ENCODE results near the gene GAREM1.

Gene GAREM1

DNA sequence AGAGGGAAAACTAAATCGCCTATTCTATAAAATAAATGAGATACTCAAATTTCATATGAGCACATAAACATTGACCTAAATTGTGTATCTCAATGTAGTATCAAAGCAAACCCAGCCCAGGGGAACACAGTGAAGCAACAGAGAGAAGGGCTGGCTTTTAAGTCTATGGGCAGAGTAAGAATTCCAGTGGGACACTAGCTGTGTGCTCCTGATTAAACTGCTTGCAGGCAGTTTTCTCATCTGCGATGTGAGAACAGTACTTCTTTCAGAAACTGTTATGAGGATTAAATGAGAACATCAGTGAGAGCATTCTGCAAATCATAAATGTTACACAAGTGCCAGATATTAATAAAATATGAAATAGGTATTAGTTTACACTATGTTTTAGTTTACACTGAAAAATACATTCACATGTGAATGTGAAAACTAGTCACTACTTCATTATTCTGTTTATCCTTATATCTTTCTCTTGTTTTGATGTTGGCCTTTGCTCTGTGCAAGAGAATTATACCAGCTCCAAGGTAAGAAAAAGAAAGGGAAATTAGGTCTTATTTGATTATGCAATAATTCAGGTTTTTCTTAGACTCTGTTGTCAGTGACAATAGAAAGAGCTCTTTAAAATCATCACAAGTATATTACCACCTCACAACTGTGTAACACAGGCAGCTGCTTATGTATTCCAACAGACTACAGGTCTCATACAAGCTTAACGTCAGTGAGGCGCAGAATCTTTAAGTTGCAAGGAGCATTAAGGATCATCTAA is 47.5 kb downstream of the GAREM1 start:
- no peak for DNase-seq

DNA sequence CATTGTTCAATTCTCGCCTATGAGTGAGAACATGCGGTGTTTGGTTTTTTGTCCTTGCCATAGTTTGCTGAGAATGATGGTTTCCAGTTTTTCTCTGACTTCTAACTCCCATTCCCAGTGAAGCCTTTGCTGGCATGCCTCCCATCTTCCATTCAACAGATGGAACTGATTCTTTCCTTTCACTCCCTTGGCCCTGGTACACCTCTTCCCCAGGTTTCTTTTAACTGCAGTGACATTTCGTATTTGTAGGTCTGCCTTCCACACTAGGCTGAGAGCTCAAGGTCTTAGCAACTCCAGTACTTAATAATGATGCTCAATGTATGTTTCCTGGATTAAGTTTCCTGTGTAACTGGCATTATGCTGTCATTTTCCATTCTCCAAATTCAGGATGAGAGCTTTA is 48.5 kb downstream of the GAREM1 start:
- no peak for DNase-seq

DNA sequence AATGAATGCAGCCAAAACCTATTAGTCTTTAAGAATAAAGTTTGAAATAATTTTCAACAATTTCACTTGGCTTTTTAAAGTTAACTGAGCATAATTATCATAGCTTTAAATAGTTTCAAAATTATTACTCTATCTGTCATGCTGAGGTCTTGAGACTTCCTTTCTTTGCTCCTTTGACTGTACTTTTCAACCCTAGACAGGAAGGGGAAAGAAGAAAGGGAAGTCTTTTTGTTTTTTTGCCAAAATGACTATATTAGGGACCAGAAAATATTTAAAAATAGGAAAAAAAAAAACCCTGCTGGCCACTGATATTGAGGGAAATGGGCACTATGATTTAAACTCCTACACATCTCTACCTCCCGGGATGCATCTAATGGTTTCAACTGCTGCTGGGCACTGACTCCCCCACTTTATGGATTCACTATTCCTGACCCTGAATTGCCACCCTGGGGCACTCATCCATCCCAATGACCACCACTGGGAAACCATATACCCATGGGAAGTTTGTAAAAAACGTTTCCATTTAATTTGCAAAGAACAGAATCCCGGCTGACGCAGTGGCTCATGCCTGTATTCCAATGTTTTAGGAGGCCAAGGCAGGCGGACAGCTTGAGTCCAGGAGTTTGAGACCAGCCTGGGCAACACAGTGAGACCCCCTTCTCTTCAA is 50.5 kb downstream of the GAREM1 start:
- DNase-seq, result no peak

DNA sequence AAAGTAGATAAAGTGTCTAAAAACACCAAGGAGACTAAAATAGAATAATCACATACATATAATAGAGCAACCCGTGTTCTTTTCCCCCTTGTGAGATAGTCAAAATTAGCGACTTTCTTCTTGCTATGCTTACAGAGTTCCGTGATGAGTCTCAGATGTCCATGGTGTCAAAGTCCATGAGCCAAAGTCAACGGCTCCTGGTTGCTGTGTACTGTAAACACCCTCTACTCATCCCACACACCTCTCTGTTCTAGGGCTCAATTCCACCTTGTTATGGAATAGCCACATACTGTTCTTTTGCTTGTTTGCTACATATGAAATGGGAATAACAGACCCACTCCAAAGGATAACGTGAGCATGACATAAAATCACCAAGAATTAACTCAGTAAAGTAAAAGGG is 52.5 kb downstream of the GAREM1 start:
- DNase-seq, result no peak

DNA sequence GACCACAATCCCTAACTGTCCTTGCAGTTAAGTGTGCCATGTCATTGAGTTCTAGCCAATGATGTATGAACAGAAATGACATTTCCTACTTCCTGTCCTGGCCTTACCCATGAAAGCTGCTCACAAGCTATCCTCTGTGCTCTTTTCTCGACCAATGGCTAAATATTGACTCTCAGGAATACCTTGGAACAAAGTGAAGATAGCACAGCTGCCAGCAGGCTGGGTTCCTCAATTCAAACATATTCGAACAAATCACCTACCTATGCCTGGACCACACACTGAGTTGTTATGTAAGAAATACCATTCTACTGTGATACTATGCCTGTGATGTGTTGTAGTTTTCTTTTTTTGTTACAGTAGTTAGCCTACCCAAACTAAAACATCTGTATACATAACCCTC is 65.1 kb downstream of the GAREM1 start:
- no peak for DNase-seq

DNA sequence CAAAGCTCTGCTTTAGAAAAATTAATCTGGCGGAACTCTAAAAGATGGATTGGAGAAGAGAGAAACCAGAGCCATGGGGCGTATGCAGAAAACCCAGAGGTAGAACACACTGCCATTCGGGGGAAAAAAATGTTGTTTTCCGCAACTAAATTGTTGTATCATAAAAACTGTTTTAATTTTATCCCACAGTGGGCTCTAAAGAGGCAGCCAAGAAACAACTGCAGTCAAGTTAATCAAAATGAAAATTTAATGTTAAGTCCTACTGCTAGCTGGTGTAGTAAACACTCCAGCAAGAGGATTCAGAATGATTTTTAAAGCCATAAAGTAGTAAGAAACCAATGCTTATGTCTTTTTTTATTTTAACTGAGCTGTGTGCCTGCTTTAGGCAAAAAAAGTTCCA is 69.1 kb downstream of the GAREM1 start:
- no peak for DNase-seq

DNA sequence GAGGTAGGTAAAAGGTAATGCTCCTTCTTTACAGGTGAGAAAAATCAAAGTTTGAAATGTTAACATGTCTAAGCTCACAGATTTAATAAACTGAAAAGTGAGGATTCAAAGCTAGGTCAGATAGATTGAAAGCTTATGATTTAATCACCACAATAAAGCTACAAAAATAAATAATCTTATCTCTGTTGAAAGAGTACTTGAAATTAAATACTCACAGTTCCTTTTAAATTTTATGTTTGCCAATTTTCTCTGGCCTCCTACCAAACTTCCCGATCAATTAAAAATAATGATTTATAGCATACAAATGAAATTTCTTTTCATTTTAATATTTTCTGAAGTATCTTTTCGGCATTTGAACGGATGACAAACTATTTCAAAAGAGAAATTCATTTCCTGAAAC is 77.3 kb downstream of the GAREM1 start:
- no peak for DNase-seq

DNA sequence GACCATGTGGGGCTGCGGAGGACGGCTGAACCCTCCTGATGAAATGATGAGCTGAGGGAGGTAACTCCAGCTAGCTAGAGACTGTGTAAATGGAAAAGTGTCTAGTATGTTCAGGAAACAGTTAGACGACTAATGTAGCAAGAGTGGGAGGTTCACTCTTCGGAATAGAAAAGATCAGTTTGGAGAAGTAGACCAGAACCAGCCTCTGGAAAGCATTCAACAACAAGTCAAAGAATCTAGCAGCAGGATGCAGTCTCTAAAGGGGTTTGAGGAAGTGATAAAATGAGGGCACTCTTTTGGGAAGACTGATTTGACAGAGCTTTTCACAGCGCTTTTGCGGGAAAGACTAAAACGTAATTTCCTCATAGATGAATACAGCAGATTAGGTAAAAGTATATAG is 79.6 kb downstream of the GAREM1 start:
- DNase-seq, result no peak

DNA sequence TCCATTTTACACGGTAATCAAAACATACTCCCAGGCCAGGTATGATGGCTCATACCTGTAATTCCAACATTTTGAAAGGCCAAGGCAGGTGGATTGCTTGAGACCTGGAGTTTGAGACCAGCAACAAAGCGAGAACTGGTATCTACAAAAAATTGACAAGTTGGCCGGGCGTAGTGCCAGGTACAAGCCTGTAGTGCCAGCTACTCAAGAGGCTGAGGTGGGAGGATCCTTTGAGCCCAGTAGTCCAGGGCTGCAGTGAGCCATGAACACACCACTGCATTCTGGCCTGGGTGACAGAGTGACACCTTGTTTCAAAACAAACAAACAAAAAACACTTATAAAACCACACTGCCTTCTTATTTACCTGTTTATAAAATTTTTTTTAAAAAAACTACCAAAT is 80.8 kb downstream of the GAREM1 start:
- no peak for DNase-seq

DNA sequence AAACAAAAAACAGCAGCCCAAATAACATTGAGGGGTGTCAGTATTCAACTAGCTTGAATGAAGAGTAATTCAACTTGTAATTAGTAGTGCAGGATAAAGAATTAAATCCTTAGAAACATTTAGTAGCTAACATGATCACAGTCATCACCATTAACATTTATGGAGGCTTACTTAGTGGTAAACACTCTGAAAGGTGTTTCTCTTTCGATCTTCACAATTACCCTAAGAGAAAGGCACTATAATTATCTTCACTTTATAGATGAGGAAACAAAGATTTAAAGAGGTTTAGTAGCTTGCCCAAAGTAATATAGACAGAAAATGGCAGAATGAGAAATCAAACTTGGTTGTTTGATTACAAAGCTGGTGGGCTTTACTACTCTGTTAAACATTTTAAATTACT is 81.5 kb downstream of the GAREM1 start:
- no peak for DNase-seq

DNA sequence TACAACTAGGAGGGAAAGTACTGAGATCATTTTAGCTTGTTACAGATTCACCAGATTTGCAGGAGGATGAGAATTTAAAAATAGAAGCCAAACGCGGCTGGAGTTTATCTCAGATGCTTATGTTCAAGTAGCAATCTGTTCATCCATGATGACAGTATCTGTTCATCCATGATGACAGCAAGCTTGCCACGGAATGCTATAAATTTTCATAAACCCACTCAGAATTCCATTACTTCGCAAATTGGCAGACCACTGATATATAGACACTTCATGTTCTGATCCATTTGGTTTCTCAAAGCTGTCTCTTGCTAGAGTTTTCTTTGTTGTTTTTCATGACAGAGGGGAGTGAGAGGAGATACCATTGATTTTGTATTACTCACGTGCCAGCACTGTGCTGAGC is 84.2 kb downstream of the GAREM1 start:
- DNase-seq, result no peak

DNA sequence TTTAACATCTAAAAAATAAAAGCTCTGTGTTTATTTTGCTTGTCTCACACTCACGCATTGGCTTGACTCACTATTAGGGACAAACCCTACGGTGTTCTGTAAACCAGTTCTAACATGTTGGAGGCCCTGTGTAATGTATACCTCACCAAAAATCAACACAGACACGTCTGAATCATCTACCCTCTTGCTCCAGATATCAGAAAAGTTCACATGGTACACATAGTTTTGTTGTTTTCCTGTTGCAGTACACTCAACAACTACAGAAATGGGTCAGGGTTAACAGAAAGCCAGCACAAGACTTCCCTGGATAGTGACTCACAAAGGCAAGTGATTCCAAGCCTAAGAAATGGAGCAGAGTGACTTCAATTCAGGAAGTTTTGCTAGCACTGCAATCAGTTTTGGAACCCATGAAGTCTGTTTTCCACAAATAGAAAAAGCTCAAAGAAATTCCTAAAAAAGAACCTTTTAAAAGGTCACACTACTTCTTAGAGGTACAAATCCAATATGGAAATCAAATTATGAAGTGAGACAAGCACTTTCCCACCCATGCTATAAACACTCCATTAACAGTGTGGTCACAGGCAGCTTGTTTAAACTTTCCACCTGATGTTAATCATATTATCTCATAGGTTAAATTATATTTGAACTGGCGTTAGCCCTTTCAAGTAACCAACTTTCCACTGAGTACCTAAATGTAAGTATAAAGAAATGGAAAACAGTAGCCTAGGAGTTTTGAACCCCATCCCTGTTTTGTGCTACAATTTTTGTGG is 87.4 kb downstream of the GAREM1 start:
- no peak for DNase-seq

DNA sequence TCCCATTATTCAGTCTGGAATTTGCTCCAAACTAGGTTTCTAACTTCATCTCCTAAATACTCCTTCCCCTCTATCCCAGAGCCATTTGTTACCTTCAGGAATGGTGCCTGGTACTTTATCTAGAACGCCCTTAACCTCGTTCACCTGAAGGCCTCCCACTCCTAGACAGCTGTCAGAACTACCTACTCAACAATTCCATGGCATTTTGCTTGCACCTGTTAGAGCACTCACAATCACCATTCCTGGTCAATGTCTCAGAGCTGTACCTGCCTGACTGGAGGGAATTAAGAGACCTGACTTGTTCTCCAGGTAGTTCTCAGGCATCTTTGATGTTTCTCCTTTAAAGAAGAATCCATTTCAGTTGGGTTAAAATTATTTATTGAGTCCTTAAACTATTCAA is 88.9 kb downstream of the GAREM1 start:
- DNase-seq, result no peak

DNA sequence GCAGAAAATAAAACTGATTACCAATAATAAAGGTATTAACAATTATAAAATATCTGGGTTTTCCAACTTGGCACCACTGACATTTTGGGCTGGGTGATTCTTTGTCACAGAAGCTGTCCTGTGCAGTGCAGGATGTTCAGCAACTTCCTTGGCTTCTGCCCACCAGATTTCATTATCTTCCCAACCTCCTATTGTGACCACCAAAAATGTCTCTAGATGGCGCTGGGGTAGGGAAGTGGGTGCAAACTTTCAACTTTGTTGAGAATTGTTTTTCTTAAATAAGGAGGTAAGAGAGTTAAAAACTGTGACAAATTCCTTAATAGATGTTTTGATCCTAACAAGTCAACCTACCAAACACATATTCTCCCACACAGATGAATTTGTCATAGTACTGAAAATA is 90.1 kb downstream of the GAREM1 start:
- DNase-seq, result no peak

DNA sequence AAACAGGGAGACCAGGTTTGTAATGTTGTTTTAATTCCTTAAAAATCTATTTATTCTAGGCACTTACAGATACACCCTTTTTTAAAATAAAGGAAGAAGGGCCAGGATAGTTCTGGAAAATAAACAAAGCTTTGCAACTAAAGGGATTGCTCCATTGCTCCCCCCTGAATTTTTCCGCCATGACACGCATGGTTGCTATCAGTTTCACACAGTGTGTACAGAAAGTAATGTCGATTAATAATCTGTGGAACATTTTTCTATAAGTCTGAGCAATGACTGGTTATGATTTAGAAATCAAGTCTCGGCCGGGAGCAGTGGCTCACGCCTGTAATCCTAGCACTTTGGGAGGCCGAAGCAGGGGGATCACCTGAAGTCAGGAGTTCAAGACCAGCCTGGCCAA is 90.8 kb downstream of the GAREM1 start:
- no peak for DNase-seq

DNA sequence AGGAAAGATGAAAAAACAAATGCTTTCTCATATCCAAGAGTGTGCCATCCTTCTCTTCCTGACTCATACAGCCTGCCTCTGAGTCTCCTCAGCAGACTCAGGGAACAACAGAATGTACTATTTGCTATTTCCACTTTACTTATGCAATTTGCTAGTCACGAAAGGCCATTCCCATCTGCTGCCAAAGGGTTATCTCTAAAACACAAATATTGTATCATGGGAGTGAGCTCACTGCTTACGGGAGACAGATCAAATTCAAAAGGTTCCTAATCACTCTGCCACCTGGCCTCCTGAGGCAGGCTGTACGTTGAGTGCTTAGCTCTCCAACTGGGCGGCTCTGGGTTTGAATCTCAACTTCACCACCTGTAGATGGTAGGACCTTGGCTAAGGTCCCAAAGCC is 92.0 kb downstream of the GAREM1 start:
- DNase-seq, result no peak

DNA sequence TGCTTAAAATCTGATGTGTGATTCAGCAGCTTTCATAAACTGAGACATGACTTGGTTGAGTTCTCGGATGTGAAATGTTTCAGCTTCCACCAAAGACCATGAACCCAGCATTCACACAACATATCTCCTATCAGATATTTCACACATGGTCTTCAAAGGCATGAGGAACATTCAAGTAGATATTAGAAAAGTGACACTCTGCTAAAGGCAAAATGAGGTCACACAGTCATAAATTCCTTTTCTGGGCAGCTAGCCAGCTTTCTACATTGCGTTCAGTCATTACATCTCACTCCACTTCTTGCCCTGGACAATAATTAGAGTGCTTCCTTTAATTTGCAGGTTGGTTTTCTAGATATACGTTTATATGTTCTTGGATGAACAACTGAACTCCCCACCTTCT is 96.7 kb downstream of the GAREM1 start:
- no peak for DNase-seq

DNA sequence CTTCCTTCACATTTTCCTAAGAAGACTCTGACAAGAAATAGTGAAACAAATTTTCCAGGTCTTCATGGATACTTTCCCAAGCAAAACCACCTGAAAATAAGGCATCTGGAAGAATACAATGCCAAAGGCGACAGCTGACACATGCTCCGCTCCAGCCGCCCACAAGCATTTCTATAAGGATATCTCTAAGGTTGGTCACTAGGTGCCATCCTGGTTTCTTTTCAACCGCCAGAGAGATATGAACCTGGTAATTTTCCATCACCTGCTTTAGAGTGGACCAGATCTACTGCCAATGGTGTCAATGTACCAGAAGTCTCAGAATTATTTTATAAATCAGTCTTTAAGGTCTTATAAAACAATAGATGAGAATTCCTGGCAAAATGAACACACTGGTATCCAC is 97.2 kb downstream of the GAREM1 start:
- no peak for DNase-seq

DNA sequence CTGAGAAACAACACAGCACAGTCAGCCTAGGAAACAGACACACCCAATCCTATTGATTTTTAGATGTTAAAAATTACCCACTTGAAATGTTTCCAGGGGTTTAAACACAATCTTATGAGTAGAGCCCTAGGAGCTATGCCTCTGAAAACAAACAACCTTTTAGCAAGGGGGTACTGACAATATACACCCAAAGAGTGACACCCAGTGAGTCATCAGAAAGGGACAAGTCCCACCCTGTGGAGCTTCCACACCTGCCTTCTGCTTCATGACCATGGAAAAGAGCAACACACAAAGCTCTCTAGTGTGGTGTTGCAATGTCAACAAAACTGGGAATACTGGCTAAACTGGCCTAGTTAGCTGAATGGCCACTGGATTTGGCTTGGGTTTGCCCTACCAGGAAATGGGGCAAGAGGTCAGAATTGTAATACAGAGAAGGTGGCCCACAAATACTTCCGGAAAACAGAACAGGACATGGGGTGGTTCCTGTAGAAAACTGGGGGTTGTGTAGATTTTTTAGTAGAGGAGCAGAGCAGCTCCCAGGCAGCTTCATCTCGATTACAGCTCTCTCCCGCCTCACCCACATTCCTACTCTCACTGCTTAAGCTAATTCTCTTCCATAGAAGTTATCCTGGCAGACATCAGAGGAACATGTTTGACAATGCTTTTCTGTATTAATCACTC is 98.2 kb downstream of the GAREM1 start:
- no peak for DNase-seq

DNA sequence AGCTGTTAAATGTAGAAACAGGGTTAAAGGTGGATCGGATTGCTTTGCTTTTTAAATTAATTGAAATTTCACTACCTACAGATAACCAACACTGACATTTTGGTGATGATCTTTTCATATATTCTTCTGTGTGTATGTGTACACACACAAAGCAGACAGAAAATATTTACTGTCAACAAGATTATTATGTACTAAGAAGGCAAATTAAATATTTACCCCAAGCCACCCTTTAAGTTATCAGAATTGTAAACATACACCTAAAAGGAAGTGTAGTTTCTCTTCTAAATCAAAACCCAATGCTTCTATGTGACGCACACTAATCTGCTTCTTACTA is 98.7 kb downstream of the GAREM1 start:
- DNase-seq, result no peak

DNA sequence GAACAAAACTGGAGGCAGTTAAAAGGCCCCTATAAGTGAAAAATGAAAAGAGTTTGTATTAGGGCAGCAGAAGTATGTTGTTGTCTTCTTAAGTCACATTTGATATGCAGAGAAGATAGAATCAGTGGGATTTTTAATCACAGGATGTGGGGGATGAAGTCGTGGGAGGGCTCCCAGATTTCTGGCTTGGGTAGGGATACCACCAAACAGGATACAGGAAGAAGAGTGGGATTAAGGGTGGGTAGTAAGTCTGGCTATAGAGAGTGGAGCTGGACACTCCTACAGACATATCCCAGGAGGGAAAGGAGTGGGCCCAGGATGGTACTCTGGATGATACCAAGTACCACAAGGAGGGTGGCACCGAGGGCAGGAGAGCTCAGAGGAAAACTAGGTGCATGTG is 99.3 kb downstream of the GAREM1 start:
- no peak for DNase-seq

DNA sequence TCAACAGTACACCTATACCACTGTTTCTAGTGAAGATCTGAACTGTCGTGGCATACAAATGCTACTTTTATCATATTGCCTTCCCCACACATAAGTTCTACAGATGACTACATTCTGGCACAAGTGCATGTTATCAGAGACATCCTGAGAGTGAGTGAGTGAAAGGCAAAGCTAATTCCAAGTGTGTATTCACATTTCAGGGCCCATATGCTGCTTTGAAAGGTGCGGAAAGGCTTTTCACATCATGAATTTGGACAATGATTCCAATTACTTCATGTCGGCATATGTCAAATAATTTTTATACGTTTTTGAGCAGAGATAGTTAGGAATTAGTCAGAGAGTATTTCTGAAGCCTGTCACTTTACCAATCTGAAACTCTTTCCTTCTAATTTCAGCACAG is 101.7 kb downstream of the GAREM1 start:
- DNase-seq, result no peak

DNA sequence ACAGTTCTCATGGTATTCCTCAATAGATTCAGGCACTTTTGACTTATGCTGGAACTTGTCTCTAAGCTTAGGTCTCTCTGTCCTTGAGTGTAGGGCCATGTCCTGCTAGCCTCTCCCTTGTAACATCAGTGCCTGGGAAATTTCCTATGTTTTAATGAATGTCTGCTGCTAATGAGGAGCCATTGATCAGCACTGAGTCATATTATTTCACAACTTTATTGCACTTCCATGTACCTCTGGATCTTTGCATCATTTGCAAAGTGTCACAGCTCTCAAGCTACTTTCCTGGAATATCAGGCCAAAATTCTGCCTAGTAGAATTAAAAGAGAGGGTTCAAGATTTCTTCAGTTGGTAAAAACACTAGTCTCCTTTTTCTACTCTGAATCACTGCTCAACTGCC is 102.5 kb downstream of the GAREM1 start:
- DNase-seq, result no peak

Data from GOT3 (cell line).